A549 (cell line): ENCODE data around the gene STXBP4. TPM values are rescaled to one million over a fixed set of nuclear protein-coding genes. Genes with fewer than 3 reads are reported as not detected.

Experiments used
- ATAC-seq, 2 experiments: fragments of 200-7000 bp in 1 of 2; fragments of >200 bp in 1 of 2; cut with Nextera tagmentation in 1 of 2; cut with Tn5 transposase in 1 of 2; 3 replicates each; pipeline versions ENCODE4 v1.8.0 to v1.9.1; 2018 to 2020; ENCODE audit warnings: mild to moderate bottlenecking in 1 of 2, moderate library complexity in 1 of 2
- CTCF ChIA-PET: fragments of 300-600 bp; sonication (Branson Sonifier 250); formaldehyde crosslinking; extraction: SDS; loops from one replicate; lab custom pipeline; 2021; ENCODE audit warnings: antibody characterized with exemption, inconsistent platforms; lab: Yijun Ruan, JAX
- POLR2A ChIA-PET: fragments of 350-600 bp; formaldehyde crosslinking; extraction: SDS; loops from one replicate; lab custom pipeline; 2021; ENCODE audit warnings: antibody characterized with exemption, inconsistent platforms; lab: Yijun Ruan, JAX
- DNase-seq, 2 experiments: peaks; one replicate each; pipeline versions ENCODE4 v3.0.0 to v3.0.0-alpha.2; 2011 to 2016; ENCODE audit warnings: low read depth in 1 of 2, low spot score in 1 of 2
- FAIRE-seq: peaks from 2 replicates; lab custom pipeline; 2011; peaks lifted over from hg19 to GRCh38; lab: Jason Lieb, UNC
- H3K27ac ChIP-seq, 2 experiments: fragments of >200 bp; sonication (Bioruptor Twin); formaldehyde crosslinking; 3 replicates each; pipeline ENCODE4 v1.5.1; 2016 to 2017
- H3K4me1 ChIP-seq: fragments of >200 bp; sonication (Bioruptor Twin); formaldehyde crosslinking; 3 replicates; pipeline ENCODE4 v1.6.1; 2016
- H3K4me2 ChIP-seq: fragments of >200 bp; sonication (Bioruptor Twin); formaldehyde crosslinking; 3 replicates; pipeline ENCODE4 v1.6.1; 2016
- H3K4me3 ChIP-seq: fragments of >200 bp; sonication (Bioruptor Twin); formaldehyde crosslinking; 3 replicates; pipeline ENCODE4 v1.5.1; 2016
- H3K9me3 ChIP-seq: fragments of >200 bp; sonication (Bioruptor Twin); formaldehyde crosslinking; 3 replicates; pipeline ENCODE4 v1.6.1; 2016
- EHF ChIP-seq: fragments of 250-450 bp; sonication (Bioruptor Pico); IDR thresholded peaks from 2 replicates; pipeline ENCODE4 v1.5.0; 2020; ENCODE audit warnings: mild to moderate bottlenecking
- ESRRA ChIP-seq: fragments of 150-350 bp; IDR thresholded peaks from 2 replicates; pipeline ENCODE4 v1.6.1; 2014; ENCODE audit warnings: mild to moderate bottlenecking, low read length, borderline replicate concordance
- HDAC2 ChIP-seq: fragments of 200-600 bp; sonication (generic); IDR thresholded peaks from 2 replicates; pipeline ENCODE4 v1.6.1; 2016
- HES2 ChIP-seq: fragments of >200 bp; sonication (Bioruptor Twin); formaldehyde crosslinking; IDR thresholded peaks from 2 replicates; pipeline ENCODE4 v1.6.1; 2016
- HEYL ChIP-seq: fragments of 250-450 bp; sonication (Bioruptor Pico); IDR thresholded peaks from 2 replicates; pipeline ENCODE4 v1.8.0; 2021; ENCODE audit warnings: mild to moderate bottlenecking, moderate library complexity
- HMGXB4 ChIP-seq: fragments of 250-450 bp; sonication (Bioruptor Pico); IDR thresholded peaks from 2 replicates; pipeline ENCODE4 v1.5.0; 2021; ENCODE audit warnings: mild to moderate bottlenecking, moderate library complexity, borderline replicate concordance
- HOXA7 ChIP-seq: fragments of 250-450 bp; sonication (Bioruptor Pico); IDR thresholded peaks from 2 replicates; pipeline ENCODE4 v1.5.0; 2020; ENCODE audit warnings: mild to moderate bottlenecking, moderate library complexity
- HOXB5 ChIP-seq: fragments of 250-450 bp; sonication (Bioruptor Pico); IDR thresholded peaks from 2 replicates; pipeline ENCODE4 v1.5.0; 2020; ENCODE audit warnings: mild to moderate bottlenecking, moderate library complexity
- MAFK ChIP-seq: fragments of 450-650 bp; IDR thresholded peaks from 2 replicates; pipeline ENCODE4 v1.6.1; 2014; ENCODE audit not compliant: partially characterized antibody
- MAZ ChIP-seq: fragments of 150-350 bp; IDR thresholded peaks from 2 replicates; pipeline ENCODE4 v1.6.1; 2014; ENCODE audit warnings: antibody characterized with exemption, low read depth, low read length, borderline replicate concordance
- MYC ChIP-seq: IDR thresholded peaks from 2 replicates; pipeline ENCODE4 v1.6.1; 2012; ENCODE audit warnings: mild to moderate bottlenecking, inconsistent platforms, low read length, improper control_type of control experiment, borderline replicate concordance
- NPAS2 ChIP-seq: fragments of 250-450 bp; sonication (Bioruptor Pico); IDR thresholded peaks from 2 replicates; pipeline ENCODE4 v1.8.0; 2022; ENCODE audit warnings: mild to moderate bottlenecking, moderate library complexity, borderline replicate concordance
- NR3C1 ChIP-seq: fragments of >200 bp; sonication (Bioruptor Twin); formaldehyde crosslinking; IDR thresholded peaks from 3 replicates; pipeline ENCODE4 v1.6.1; 2017
- POLR2A ChIP-seq: IDR thresholded peaks from 2 replicates; pipeline ENCODE4 v1.6.1; 2012; ENCODE audit warnings: mild to moderate bottlenecking, low read length
- RARB ChIP-seq: fragments of 250-450 bp; sonication (Bioruptor Pico); IDR thresholded peaks from 2 replicates; pipeline ENCODE4 v1.8.0; 2021; ENCODE audit warnings: mild to moderate bottlenecking, moderate library complexity
- SMC3 ChIP-seq: fragments of >200 bp; sonication (Bioruptor Twin); formaldehyde crosslinking; IDR thresholded peaks from 3 replicates; pipeline ENCODE4 v1.6.1; 2018; ENCODE audit warnings: inconsistent platforms
- ZSCAN20 ChIP-seq: fragments of 250-450 bp; sonication (Bioruptor Pico); IDR thresholded peaks from 2 replicates; pipeline ENCODE4 v1.8.0; 2022; ENCODE audit warnings: mild to moderate bottlenecking, moderate library complexity
- WGBS: methylation state at CpG from one replicate; pipeline ENCODE4 v1.1.6; 2017; ENCODE audit errors: missing lambda C conversion rate; 5-methylcytosine and 5-hydroxymethylcytosine counted together
- polyA plus RNA-seq, 4 experiments: library from polyadenylated mRNA; depleted of rRNA in 3 of 4; stranded (reverse); fragments of >200 nt; fragmentation: RNase III in 1 of 4; extraction: RNeasy Plus Mini Kit Qiagen cat#74134 plus additional on column Dnase treatment in 1 of 4; gene quantifications; 2 replicates in 3 of 4; 3 replicates in 1 of 4; pipeline ENCODE4 v1.2.3, GENCODE V29; 2011 to 2017
- TF ChIP-seq, protein P1 (sequence below): fragments of 150-350 bp; IDR thresholded peaks from 2 replicates; pipeline ENCODE4 v1.6.1; 2014; ENCODE audit warnings: low read depth, mild to moderate bottlenecking, low read length

STXBP4 gene
- polyA plus RNA-seq, 2 of the 4 experiments (the other 2 are of a cell fraction) = 9.0 to 16.0 TPM

DNA sequence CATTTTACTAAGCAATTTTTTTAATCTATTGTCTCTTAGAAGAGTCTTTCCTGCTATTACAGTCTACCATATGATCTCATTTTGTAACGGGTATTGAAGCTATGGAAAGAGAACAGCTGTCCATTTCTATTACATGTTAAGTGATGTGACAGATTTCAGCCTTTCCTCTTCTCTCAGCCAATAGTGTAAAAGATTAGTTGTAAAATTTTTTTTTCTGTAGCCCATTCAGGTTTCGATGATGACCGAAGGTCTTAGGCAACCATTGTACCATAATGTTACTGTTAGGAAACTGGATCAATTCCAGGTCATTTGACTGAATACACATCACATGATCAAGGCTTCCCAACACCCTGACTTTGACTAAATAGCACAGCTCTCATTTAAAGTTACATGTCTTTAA, 148.6 kb downstream of the STXBP4 start:
- ChIA-PET POLR2A (no interaction called here), CTCF (no interaction called here)
- no peaks in the 10 kb centered on the region for H3K4me1 ChIP-seq
- no peak for ATAC-seq
- TF ChIP-seq EHF (CRISPR knock-in tag) (no peak), RARB (no peak), SMC3 (no peak), MAZ (no peak), NPAS2 (no peak), HDAC2 (no peak), MYC (no peak), HOXB5 (CRISPR knock-in tag) (no peak), HOXA7 (CRISPR knock-in tag) (no peak), ESRRA (no peak), POLR2A (no peak), HEYL (CRISPR knock-in tag) (no peak), ZSCAN20 (no peak)
- TF ChIP-seq, all 56 proteins: peak for 0
- WGBS = 92% methylated on average over 3 of the region's 3 CpGs
- Histone ChIP-seq H3K27ac (no peak overlapping the region), H3K4me2 (no peak overlapping the region), H3K9me3 (no peaks in the 10 kb centered on the region), H3K4me3 (no peak overlapping the region)
- FAIRE-seq (no peak), DNase-seq (no peak)

DNA sequence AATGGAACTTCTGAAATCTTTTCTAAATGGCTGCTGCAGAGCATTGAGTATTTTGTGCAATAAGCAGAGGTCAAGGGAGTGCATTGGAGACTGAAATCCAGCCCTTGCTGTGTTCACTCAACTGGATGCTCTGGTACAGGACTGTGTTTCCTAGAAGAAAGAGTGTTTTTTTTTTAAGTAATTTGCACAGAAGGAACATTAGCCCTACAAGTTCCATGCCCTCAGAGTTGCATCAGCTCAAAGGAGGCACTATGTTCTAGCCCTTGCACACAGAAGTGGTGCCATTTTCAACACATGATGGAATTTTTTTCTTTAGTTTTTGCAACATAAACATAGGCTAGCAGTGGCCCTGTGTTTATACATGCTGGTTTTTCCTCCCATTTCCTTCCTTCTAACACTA, 152.1 kb downstream of the STXBP4 start:
- CTCF ChIA-PET = interaction anchor here (0.9 to 1.4 kb wide), 3 partner anchors 13 to 55 kb away, joined by 3 to 4 read pairs (median 3); no protein-coding TSS in a partner anchor

DNA sequence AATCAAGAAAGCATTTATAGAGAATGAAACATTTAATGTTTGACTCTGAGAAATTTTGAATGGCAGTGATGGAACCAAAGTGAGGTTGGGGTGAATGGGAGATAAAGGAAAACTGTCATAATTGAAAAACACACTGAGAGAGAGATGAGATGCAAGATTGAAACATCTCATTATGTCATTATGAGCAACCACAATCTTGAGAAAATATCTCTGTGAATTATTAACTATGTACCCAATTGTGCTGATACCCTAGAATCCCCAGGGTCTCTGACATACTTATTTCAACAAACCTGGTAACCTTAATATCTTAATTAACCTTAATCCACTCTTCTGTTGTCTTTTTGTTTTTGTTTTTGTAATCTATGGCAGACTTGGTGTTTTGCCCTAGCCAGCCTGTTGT, 152.7 kb downstream of the STXBP4 start:
- Histone ChIP-seq H3K27ac (no peak overlapping the region), H3K9me3 (no peaks in the 10 kb centered on the region), H3K4me2 (no peak overlapping the region), H3K4me3 (no peak overlapping the region), H3K4me1 (no peaks in the 10 kb centered on the region)
- ChIA-PET CTCF (no interaction called here), POLR2A (no interaction called here)
- DNase-seq = no peak
- TF ChIP-seq NR3C1 = no peak
- no peak for ATAC-seq
- FAIRE-seq = no peak

More for the DNA sequence above, 152.1 kb downstream of the STXBP4 start:
- POLR2A ChIA-PET = no interaction called here
- FAIRE-seq (no peak), DNase-seq (no peak), ATAC-seq (no peak)
- no peak overlapping the region for H3K27ac ChIP-seq
- TF ChIP-seq, protein P1, sequence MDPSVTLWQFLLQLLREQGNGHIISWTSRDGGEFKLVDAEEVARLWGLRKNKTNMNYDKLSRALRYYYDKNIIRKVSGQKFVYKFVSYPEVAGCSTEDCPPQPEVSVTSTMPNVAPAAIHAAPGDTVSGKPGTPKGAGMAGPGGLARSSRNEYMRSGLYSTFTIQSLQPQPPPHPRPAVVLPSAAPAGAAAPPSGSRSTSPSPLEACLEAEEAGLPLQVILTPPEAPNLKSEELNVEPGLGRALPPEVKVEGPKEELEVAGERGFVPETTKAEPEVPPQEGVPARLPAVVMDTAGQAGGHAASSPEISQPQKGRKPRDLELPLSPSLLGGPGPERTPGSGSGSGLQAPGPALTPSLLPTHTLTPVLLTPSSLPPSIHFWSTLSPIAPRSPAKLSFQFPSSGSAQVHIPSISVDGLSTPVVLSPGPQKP = no peak
- TF ChIP-seq, all 56 proteins: peak for 0
- Histone ChIP-seq H3K4me2 (no peak overlapping the region), H3K4me3 (no peak overlapping the region), H3K9me3 (no peaks in the 10 kb centered on the region), H3K4me1 (no peaks in the 10 kb centered on the region)

GRCh38 chr17:55122114-55122513, 153.5 kb downstream of the STXBP4 start:
- ChIA-PET POLR2A (no interaction called here), CTCF (no interaction called here)
- WGBS = 86% methylated on average over 2 of the region's 2 CpGs
- Histone ChIP-seq H3K27ac (no peak overlapping the region), H3K4me3 (no peak overlapping the region), H3K9me3 (no peaks in the 10 kb centered on the region), H3K4me2 (no peak overlapping the region), H3K4me1 (no peaks in the 10 kb centered on the region)
- DNase-seq (no peak), FAIRE-seq (no peak), ATAC-seq (no peak)
- TF ChIP-seq HES2 = no peak
- TF ChIP-seq HMGXB4 (CRISPR knock-in tag) = no peak
- TF ChIP-seq MAFK = no peak
- TF ChIP-seq NPAS2 = no peak
